HCT116 (cell line): ENCODE measurements around the gene FAM98B.

Source experiments
- POLR2AphosphoS5 ChIP-seq: IDR thresholded peaks from 2 replicates; pipeline ENCODE4 v1.6.1; 2011; ENCODE audit warnings: mild to moderate bottlenecking, low read depth, low read length, moderate library complexity
- TCF7L2 ChIP-seq: IDR thresholded peaks from 2 replicates; pipeline ENCODE4 v1.7.0; 2011; ENCODE audit warnings: borderline replicate concordance, inconsistent platforms; ENCODE audit not compliant: insufficient read depth, insufficient read length; ENCODE audit errors: extremely low read depth
- ZNF274 ChIP-seq: fragments of 200-500 bp; sonication (Bioruptor generic); IDR thresholded peaks from 2 replicates; pipeline ENCODE4 v1.6.1; 2014; ENCODE audit warnings: mild to moderate bottlenecking, low read depth, low read length, inconsistent platforms

GRCh38 chr15:38524156-38524555, 70.2 kb downstream of the FAM98B start:
- TF ChIP-seq POLR2AphosphoS5, result no peak
- no peak for TF ChIP-seq ZNF274
- TF ChIP-seq TCF7L2, result no peak
